Skeletal muscle cell (primary cell): ENCODE results near the gene CTXND2.
A peak's percentile ranks its signal among the peaks of the same experiment; 100 is the strongest.
"Not testable (repeated sequence)": the region's sequence is repeated elsewhere in the genome, so short reads cannot be mapped to it uniquely, and the experiment has no call there.

Source experiments
- DNase-seq: peaks from one replicate; pipeline ENCODE4 v3.0.0-alpha.2; 2010; ENCODE audit warnings: low read depth
- H3K4me3 ChIP-seq: 2 replicates; pipeline ENCODE4 v1.5.1; 2011; ENCODE audit warnings: low read depth, mild to moderate bottlenecking, control low read depth, low read length, moderate library complexity

The CTXND2 gene

GRCh38 chr1:150887018-150887417 is at the start of gene CTXND2:
Gene CTXND2 (plus strand): TSS chr1:150887136. CDS start chr1:150912315, 25,179 bp downstream.
- DNase-seq = peak; percentile 31
- H3K4me3 ChIP-seq = no peak within 1 kb of the TSS

GRCh38 chr1:150840850-150841249 is 46.1 kb upstream of the CTXND2 start:
- not testable (repeated sequence) for DNase-seq

GRCh38 chr1:150841626-150842025 is 45.3 kb upstream of the CTXND2 start:
- DNase-seq = no peak
- no peak overlapping the region for H3K4me3 ChIP-seq

More at GRCh38 chr1:150840850-150841249, 46.1 kb upstream of the CTXND2 start:
- not testable (repeated sequence) for H3K4me3 ChIP-seq

GRCh38 chr1:150842343-150842742 is 44.6 kb upstream of the CTXND2 start:
- DNase-seq = no peak

DNA sequence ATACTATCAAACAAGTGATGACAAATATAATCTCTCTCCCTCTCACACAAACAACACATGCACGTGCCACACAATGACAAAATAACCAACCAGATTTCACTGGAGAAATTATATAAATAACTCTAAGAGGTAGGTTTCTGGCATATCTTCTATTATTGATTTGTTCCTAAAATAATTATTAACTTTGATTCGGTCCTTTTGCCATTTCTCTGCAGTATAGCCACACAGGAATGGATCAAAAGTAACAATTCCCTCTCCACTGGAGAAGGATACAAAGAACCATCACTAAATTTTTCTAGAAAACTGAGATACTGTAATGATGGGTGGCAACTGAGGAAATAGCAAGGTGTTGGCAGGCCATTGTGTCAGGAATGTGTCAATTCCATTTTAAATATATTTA is 44.0 kb upstream of the CTXND2 start:
- H3K4me3 ChIP-seq = no peak overlapping the region
- no peak for DNase-seq

More at GRCh38 chr1:150842343-150842742, 44.6 kb upstream of the CTXND2 start:
- no peak overlapping the region for H3K4me3 ChIP-seq

GRCh38 chr1:150843474-150843873 is 43.5 kb upstream of the CTXND2 start:
- no peak for DNase-seq
- H3K4me3 ChIP-seq = no peak overlapping the region

- DNase-seq = no peak
Observed at GRCh38 chr1:150846473-150847146, 40.3 kb upstream of the CTXND2 start.

GRCh38 chr1:150850801-150851362 is 36.1 kb upstream of the CTXND2 start:
- not testable (repeated sequence) for H3K4me3 ChIP-seq, DNase-seq

More at GRCh38 chr1:150846473-150847146, 40.3 kb upstream of the CTXND2 start:
- no peak overlapping the region for H3K4me3 ChIP-seq

DNA sequence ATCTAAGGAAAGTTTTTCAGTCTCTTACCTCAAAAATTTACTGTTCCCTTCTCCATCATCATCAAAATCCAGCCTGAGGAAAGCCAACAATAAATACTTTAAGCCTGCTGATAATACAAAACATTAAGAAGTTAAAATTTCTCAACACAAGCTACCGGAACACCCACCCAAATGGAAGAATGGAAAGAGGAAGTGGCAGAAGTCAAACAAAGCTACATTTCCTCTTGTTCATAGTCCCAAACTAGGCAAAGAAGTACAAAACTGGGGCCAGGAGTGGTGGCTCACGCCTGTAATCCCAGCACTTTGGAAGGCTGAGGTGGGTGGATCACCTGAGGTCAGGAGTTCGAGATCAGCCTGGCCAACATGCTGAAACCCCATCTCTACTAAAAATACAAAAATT is 34.2 kb upstream of the CTXND2 start:
- H3K4me3 ChIP-seq, DNase-seq: not testable (repeated sequence)

GRCh38 chr1:150863724-150864123 is 23.2 kb upstream of the CTXND2 start:
- no peak for DNase-seq
- no peak overlapping the region for H3K4me3 ChIP-seq

- DNase-seq, H3K4me3 ChIP-seq: not testable (repeated sequence)
Observed at GRCh38 chr1:150864200-150864599, 22.7 kb upstream of the CTXND2 start.

DNA sequence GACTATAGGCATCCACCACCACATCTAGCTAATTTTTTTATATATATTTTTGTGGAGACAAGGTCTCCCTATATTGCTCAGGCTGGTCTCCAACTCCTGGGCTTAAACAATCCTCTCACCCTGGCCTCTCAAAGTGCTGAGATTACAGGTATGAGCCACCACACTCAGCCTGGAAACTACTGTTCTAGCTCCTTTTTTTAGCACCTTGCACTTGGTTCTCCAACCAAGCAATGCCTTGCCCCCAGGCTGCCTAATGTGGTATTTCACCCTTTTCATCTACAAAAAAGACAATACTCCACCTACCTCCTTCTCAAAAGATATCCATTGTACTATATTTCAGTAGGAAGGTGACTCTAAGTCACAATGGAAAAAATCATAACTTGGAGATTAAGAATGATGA is 17.3 kb upstream of the CTXND2 start:
- no peak for DNase-seq
- no peak overlapping the region for H3K4me3 ChIP-seq

GRCh38 chr1:150872572-150872971 is 14.4 kb upstream of the CTXND2 start:
- DNase-seq = no peak
- H3K4me3 ChIP-seq = no peak overlapping the region

GRCh38 chr1:150873521-150873920 is 13.4 kb upstream of the CTXND2 start:
- no peak for DNase-seq
- no peak overlapping the region for H3K4me3 ChIP-seq

- DNase-seq = no peak
- peak overlapping the region; percentile 70 for H3K4me3 ChIP-seq
Observed at GRCh38 chr1:150874455-150875196, 12.3 kb upstream of the CTXND2 start.

- no peak for DNase-seq
- peak overlapping the region; percentile 70 for H3K4me3 ChIP-seq
Observed at GRCh38 chr1:150875197-150876118, 11.5 kb upstream of the CTXND2 start.

GRCh38 chr1:150876119-150876454 is 10.8 kb upstream of the CTXND2 start:
- peak overlapping the region; percentile 70 for H3K4me3 ChIP-seq
- DNase-seq = no peak

DNA sequence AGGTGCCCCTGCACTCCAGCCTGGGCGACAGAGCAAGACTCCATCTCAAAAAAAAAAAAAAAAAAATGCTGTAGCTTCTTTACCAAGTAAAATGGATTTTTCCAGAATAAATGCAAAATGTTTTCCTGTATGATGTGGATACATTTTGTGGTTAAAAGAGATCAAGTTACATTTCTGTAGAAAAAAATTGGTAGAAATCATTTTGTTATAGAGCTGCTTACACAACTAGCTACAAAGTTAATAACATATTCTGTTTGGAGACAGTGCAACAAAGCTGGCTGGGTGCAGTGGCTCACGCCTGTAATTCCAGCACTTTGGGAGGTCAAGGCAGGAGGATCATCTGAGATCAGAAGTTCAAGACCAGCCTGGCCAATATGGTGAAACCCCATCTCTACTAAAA is 8.0 kb upstream of the CTXND2 start:
- not testable (repeated sequence) for DNase-seq, H3K4me3 ChIP-seq

GRCh38 chr1:150881331-150882070 is 5.4 kb upstream of the CTXND2 start:
- H3K4me3 ChIP-seq = no peak overlapping the region
- peak; percentile 93 for DNase-seq
